Cardiac fibroblast (primary cell): ENCODE measurements around the gene CFAP100.
A peak's percentile ranks its signal among the peaks of the same experiment; 100 is the strongest.

Experiments
- DNase-seq, 2 donors: peaks; one replicate each; pipeline versions ENCODE4 v3.0.0 to v3.0.0-alpha.2; 2010; ENCODE audit warnings: low read depth in 2 of 2
- H3K4me3 ChIP-seq, 2 donors: replicated peaks in 1 of 2; 1 replicate in 1 of 2; 2 replicates in 1 of 2; pipeline ENCODE4 v1.5.1; 2011; ENCODE audit warnings: low read depth in 2 of 2, low read length in 2 of 2, mild to moderate bottlenecking in 2 of 2, moderate library complexity in 1 of 2
- CTCF ChIP-seq: IDR thresholded peaks from one replicate; pipeline ENCODE4 v1.5.1; 2011; ENCODE audit warnings: low read depth, mild to moderate bottlenecking, low read length, inconsistent platforms

Gene CFAP100

GRCh38 chr3:126376444-126376843 is 18.3 kb upstream of the CFAP100 start:
- H3K4me3 ChIP-seq, result no peak overlapping the region
- TF ChIP-seq CTCF, result no peak
- DNase-seq, result no peak

DNA sequence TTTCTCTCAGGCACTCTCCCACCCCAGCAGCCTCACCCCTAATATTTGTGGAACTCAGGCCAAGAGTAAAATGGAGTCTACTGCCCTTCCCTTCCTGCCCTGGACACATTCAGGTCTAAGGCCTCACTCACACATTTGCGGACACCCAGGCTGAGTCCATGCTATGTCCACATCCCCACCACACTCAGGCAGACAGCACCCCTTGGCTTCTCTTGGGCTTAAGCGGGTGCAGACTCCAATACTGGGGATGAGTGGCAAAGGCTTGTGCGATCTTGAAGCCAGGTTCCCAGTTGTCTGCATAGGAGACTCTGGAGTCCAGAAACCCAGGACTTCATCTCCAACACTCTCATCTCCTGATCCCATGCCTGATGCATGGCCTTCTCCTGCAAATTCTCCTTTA is 17.5 kb upstream of the CFAP100 start:
- DNase-seq, result no peak
- no peak overlapping the region for H3K4me3 ChIP-seq
- TF ChIP-seq CTCF, result no peak

- no peak for DNase-seq
- no peak overlapping the region for H3K4me3 ChIP-seq
- TF ChIP-seq CTCF, result no peak
Observed at GRCh38 chr3:126378341-126378751, 16.4 kb upstream of the CFAP100 start.

- no peak for DNase-seq
- TF ChIP-seq CTCF, result no peak
- H3K4me3 ChIP-seq, result no peak overlapping the region
Observed at GRCh38 chr3:126380011-126380768, 14.5 kb upstream of the CFAP100 start.

DNA sequence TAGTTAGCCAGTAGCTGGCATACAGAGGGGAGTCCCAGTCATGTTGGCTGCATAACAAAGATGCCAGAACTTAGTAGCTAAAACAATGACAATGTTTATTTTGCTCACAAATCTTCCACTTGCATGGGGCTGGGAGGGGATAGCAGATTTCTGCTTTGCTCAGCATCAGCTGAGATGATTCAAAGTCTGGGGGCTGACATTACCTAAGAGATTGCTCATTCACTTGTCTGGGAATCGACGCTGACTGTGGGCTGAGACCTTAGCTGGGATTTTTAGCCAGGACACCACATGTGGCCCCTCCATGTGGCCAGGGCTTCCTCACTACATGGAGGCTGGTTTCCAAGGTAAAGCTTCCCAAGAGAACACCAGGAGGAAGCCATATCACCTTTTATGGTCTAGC is 12.7 kb upstream of the CFAP100 start:
- no peak for TF ChIP-seq CTCF
- DNase-seq, result peak in 1 of 2 donors; percentile 28
- H3K4me3 ChIP-seq, result no peak overlapping the region

DNA sequence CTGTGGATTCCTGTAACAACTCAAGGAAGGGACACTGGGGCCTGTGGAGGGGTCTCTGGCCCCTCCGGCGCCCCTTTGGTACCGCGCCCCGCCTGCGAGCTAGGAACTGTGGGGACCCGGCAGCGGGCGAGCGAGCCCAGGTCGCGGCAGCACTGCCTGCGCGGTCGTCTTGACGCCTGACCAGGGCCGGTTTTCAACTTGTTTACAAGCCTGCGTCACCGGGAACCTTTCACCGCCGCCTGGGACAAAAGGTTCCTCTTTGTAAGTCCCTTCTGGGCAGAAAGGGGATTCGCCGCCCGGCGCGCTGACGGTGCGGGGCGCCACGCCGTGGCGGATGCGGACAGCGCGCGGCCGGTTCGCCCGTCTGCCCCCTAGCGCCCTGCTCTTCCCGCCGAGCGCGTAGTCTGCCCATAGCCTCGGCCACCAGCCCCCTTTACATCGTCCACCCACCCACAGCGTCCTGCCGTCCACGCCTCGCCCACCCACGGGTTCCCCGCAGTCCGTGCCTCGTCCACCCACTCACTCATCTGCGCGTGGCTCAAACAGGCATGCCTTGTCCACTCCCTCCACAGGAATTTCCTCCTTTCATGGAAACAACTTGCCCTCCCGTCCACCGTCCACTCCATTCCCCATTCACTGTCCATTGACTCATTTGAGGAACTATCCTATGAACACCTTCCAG is 5.5 kb upstream of the CFAP100 start:
- DNase-seq, result peak; percentile 89 to 93
- H3K4me3 ChIP-seq, result peak overlapping the region; percentile 33 to 48
- peak; percentile 62 for TF ChIP-seq CTCF
